Measurements from ENCODE around the gene MLYCD.

DNA sequence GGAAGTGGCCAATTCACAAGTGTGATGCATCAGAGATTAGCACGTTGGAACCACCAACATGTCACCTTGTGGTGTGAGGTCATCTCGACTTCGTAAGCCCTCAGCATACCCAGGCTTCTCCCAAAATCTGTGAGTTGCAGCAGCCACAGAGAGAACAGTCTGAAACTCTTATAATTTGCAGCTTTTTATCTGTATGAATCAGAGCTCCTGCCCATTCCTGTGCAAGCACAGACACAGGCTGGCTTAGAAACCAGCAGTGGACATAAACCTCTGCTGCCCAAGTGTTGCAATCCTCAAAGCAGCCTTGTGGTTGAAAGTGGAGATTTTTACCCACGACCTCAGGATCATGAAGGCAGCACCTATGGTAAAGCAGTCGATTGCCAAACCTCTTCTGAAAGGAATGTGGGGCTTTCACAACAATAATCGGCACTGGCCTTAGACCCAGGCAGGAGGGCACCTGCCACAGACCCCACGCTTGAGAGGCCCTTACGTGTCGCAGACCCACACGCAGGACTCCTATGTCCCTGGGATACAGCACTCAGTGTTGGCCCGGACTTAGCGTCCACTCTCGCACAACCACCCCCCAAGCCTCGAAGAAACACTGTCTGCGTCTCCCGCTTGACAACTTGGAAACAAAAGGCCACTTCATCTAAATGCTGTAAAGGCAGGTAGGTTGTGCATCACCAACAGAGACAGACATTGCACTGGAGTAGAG, 29.6 kb downstream of the MLYCD start:
- TF ChIP-seq CTCF (IDR thresholded peaks at IDR 0.05), result no peak
- TF ChIP-seq POLR2A (IDR thresholded peaks at IDR 0.05), result no peak

Measured in body of pancreas (tissue), 4 donors.